ENCODE measurements around the gene RGS10.

DNA sequence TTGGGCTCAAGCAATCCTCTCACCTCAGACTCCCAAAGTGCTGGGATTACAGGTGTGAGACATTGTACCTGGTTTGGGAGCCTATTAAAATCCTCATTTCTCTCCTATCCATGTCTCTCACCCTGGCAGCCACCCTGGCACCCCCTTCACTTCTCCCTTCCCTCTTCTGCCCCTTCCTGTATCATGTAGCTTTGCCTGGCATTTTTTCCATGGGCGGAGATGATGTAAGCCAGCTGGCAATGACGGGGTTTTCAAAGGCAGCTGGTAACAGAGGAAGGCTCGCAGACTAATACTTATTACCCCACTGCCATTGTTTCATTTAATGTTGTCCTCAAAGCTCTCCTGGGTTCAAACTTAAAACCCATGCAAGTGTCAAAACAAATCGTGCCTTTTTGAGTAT is 61.9 kb downstream of the RGS10 start:
- TF ChIP-seq POLR2A (IDR thresholded peaks at IDR 0.05; ENCODE audit: low read length) (no peak), GATA1 (IDR thresholded peaks at IDR 0.05; ENCODE audit: low read depth, low read length) (no peak)
